GM12875 (cell line): ENCODE data around the gene DNHD1.

Experiments
- H3K4me3 ChIP-seq: one replicate; pipeline ENCODE4 v1.5.1; 2011; ENCODE audit warnings: low read depth, low read length, control low read depth
- CTCF ChIP-seq: IDR thresholded peaks from 2 replicates; pipeline ENCODE4 v1.5.1; 2011; ENCODE audit warnings: low read depth, mild to moderate bottlenecking, control low read depth, inconsistent platforms, low read length, moderate library complexity, borderline replicate concordance; ENCODE audit not compliant: insufficient read depth

Gene DNHD1

GRCh38 chr11:6544921-6545850 is 48.1 kb downstream of the DNHD1 start:
- no peak for TF ChIP-seq CTCF
- H3K4me3 ChIP-seq: no peak overlapping the region

GRCh38 chr11:6545917-6546605 is 49.0 kb downstream of the DNHD1 start:
- H3K4me3 ChIP-seq: no peak overlapping the region
- TF ChIP-seq CTCF: no peak

- TF ChIP-seq CTCF: no peak
- no peak overlapping the region for H3K4me3 ChIP-seq
Observed at GRCh38 chr11:6546735-6547134, 49.7 kb downstream of the DNHD1 start.

GRCh38 chr11:6547177-6547576 is 50.1 kb downstream of the DNHD1 start:
- no peak overlapping the region for H3K4me3 ChIP-seq
- TF ChIP-seq CTCF: no peak

- no peak overlapping the region for H3K4me3 ChIP-seq
- no peak for TF ChIP-seq CTCF
Observed at GRCh38 chr11:6548121-6548520, 51.0 kb downstream of the DNHD1 start.

GRCh38 chr11:6548641-6549040 is 51.6 kb downstream of the DNHD1 start:
- TF ChIP-seq CTCF: no peak
- no peak overlapping the region for H3K4me3 ChIP-seq
